OCI-LY3 (cell line): ENCODE measurements around the gene SLC22A17.

Source experiments
- CTCF ChIP-seq: fragments of 200-600, 300-600 bp; sonication (generic); IDR thresholded peaks from 2 replicates; pipeline ENCODE4 v1.5.1; 2014; ENCODE audit warnings: antibody characterized with exemption, low read length, low read depth
- EZH2phosphoT487 ChIP-seq: fragments of 200-600 bp; shearing (Covaris generic); IDR thresholded peaks from 2 replicates; pipeline ENCODE4 v1.6.1; 2018; ENCODE audit warnings: antibody characterized with exemption, mixed run types, low read depth

- 0 out of 2 replicates have a peak, but pooled peaks have one; percentile 0 for TF ChIP-seq CTCF
- no peak for TF ChIP-seq EZH2phosphoT487
Measured at GRCh38 chr14:23380197-23380914, 27.7 kb upstream of the SLC22A17 start.
